Upper lobe of right lung (tissue), 1 donor: Measurements from ENCODE around the gene DCST2. TPM values are rescaled to one million over a fixed set of nuclear protein-coding genes. Genes with fewer than 3 reads are reported as not detected.

Experiments used
- ATAC-seq: fragments of 200-7000 bp; cut with Tn5 transposase; one replicate; pipeline ENCODE4 v1.9.1; 2020; ENCODE audit warnings: mild to moderate bottlenecking, moderate library complexity
- DNase-seq: peaks from one replicate; pipeline ENCODE4 v3.0.0-alpha.2; 2020
- H3K27ac ChIP-seq: fragments of 200-600 bp; one replicate; pipeline ENCODE4 v1.8.0; 2022
- H3K27me3 ChIP-seq: fragments of 200-600 bp; one replicate; pipeline ENCODE4 v1.8.0; 2022; ENCODE audit warnings: mild to moderate bottlenecking
- H3K36me3 ChIP-seq: fragments of 200-600 bp; one replicate; pipeline ENCODE4 v1.8.0; 2022
- H3K4me1 ChIP-seq: fragments of 200-600 bp; one replicate; pipeline ENCODE4 v1.8.0; 2022
- H3K4me3 ChIP-seq: fragments of 200-600 bp; one replicate; pipeline ENCODE4 v1.8.0; 2022; ENCODE audit warnings: mild to moderate bottlenecking
- H3K9me3 ChIP-seq: fragments of 200-600 bp; one replicate; pipeline ENCODE4 v1.8.0; 2022
- CTCF ChIP-seq: fragments of 200-600 bp; IDR thresholded peaks from one replicate; pipeline ENCODE4 v1.8.0; 2022; ENCODE audit warnings: antibody characterized with exemption
- intact Hi-C: fragments of 100-400 bp; cut with DNase I; formaldehyde crosslinking; loops from one replicate; pipeline ENCODE4 v1.11.0; 2022
- total RNA-seq: library from RNA; stranded (reverse); fragmentation: NEBNext Ultra II Directional; extraction: Animal tissue kit (Norgen Biotek cat#: 25700); gene quantifications from one replicate; pipeline ENCODE4 v1.2.1, GENCODE V29; 2021
- donor health status: DM: no; HTN: yes; CAD: no; lungs with severe emphysema.

Gene DCST2
- total RNA-seq, 1 donor from 2014 or later = 1.5 TPM

DNA sequence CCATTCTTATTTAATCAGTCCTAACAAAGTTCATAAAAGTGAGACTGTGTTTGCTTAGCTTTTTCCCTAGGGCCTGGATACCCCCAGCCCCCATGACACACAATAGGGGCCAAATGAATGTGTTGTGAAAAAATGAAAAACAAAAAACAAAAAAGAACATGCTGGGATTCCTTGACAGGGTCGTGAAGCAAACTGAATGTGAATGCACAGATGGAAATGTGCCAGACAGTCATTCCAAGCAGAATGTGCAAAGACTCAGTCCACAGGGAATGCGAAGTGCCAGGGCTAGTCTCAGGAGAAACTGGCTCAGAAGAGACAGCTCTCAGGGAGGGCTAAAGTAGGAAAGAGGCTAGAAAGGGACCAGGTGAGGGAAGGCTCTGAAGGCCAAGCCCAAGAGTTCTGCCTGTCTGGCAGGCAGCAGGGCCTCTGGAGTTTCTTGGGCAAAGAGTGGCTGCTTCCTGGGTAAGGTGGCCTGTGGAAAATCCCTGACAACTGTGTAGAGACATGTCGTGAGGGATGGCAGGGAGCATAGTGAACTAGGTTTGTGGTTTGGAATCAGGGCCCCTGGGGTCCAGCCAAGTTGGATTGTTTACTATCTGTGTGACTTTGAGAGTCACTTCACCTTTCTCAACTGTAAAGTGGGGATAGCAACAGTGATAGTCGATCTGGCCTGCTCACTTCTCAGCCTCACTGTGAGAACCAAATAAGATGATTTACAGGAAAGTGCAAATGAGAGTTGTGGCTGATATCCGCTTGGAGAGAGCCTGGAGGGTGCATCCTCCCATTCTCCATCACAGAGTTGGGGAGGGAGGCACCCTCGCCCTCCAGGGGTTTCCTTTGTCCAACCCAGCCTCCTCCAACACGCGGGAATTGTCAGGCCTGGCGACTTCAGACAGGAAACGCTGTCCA is 16.3 kb upstream of the DCST2 start:
- peak overlapping the region; percentile 86 for H3K4me3 ChIP-seq
- no peak for TF ChIP-seq CTCF
- peaks cover 25% of the 10 kb centered on the region for H3K4me1 ChIP-seq
- H3K9me3 ChIP-seq = no peaks in the 10 kb centered on the region
- H3K36me3 ChIP-seq = peaks cover 13% of the 10 kb centered on the region
- ATAC-seq (no peak), DNase-seq (no peak)
- H3K27ac ChIP-seq = peak overlapping the region; percentile 89
- no peaks in the 10 kb centered on the region for H3K27me3 ChIP-seq
- intact Hi-C loops = no loop called here

- ATAC-seq = no peak
- Histone ChIP-seq H3K27me3 (no peaks in the 10 kb centered on the region), H3K27ac (no peak overlapping the region), H3K4me1 (peaks cover 34% of the 10 kb centered on the region), H3K9me3 (no peaks in the 10 kb centered on the region), H3K36me3 (peaks cover under 1% of the 10 kb centered on the region), H3K4me3 (no peak overlapping the region)
- intact Hi-C loops = no loop called here
- DNase-seq = no peak
- TF ChIP-seq CTCF = no peak
Measured at GRCh38 chr1:155048449-155049334, 15.1 kb upstream of the DCST2 start.

GRCh38 chr1:155044812-155045657 is 11.5 kb upstream of the DCST2 start:
- DNase-seq = peak; percentile 89
- intact Hi-C loops = no loop called here

GRCh38 chr1:155044365-155044764 is 10.8 kb upstream of the DCST2 start:
- intact Hi-C loops = no loop called here
- Histone ChIP-seq H3K4me1 (peaks cover 12% of the 10 kb centered on the region), H3K9me3 (no peaks in the 10 kb centered on the region), H3K36me3 (no peaks in the 10 kb centered on the region), H3K4me3 (no peak overlapping the region), H3K27me3 (no peaks in the 10 kb centered on the region), H3K27ac (peak overlapping the region; percentile 43)
- no peak for DNase-seq
- no peak for ATAC-seq
- no peak for TF ChIP-seq CTCF

More at GRCh38 chr1:155044812-155045657, 11.5 kb upstream of the DCST2 start:
- Histone ChIP-seq H3K9me3 (no peaks in the 10 kb centered on the region), H3K27me3 (no peaks in the 10 kb centered on the region), H3K27ac (peak overlapping the region; percentile 43), H3K4me1 (peaks cover 18% of the 10 kb centered on the region), H3K4me3 (no peak overlapping the region), H3K36me3 (no peaks in the 10 kb centered on the region)
- TF ChIP-seq CTCF = peak; percentile 84
- ATAC-seq = peak; percentile 97

GRCh38 chr1:155043793-155044192 is 10.2 kb upstream of the DCST2 start:
- H3K27me3 ChIP-seq = no peaks in the 10 kb centered on the region
- no peak for ATAC-seq
- H3K4me1 ChIP-seq = peaks cover 10% of the 10 kb centered on the region
- H3K9me3 ChIP-seq = no peaks in the 10 kb centered on the region
- no peaks in the 10 kb centered on the region for H3K36me3 ChIP-seq
- H3K4me3 ChIP-seq = no peak overlapping the region
- DNase-seq = no peak
- intact Hi-C loops = no loop called here
- H3K27ac ChIP-seq = no peak overlapping the region
- no peak for TF ChIP-seq CTCF
